ENCODE data around the gene TSHZ2.

DNA sequence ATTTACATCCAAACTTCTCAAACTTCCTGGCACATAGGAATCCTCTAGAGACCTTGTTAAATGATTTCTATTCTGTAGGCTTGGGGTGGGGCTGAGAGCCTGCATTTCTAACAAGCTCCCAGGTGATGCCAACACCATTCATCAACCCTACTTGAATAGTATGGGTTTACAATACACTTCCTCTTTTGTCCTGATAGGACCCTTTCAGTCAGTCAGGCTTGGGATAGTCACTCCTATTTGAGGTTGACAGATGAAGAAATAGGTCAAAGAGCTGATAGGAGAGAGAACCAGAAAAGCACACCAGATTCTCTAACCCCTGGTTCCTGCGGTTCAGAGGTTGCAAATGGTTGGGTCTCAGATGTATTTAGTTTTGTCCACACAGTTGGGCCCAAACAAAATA lies 273.4 kb downstream of the TSHZ2 start:
- TF ChIP-seq, protein P1, sequence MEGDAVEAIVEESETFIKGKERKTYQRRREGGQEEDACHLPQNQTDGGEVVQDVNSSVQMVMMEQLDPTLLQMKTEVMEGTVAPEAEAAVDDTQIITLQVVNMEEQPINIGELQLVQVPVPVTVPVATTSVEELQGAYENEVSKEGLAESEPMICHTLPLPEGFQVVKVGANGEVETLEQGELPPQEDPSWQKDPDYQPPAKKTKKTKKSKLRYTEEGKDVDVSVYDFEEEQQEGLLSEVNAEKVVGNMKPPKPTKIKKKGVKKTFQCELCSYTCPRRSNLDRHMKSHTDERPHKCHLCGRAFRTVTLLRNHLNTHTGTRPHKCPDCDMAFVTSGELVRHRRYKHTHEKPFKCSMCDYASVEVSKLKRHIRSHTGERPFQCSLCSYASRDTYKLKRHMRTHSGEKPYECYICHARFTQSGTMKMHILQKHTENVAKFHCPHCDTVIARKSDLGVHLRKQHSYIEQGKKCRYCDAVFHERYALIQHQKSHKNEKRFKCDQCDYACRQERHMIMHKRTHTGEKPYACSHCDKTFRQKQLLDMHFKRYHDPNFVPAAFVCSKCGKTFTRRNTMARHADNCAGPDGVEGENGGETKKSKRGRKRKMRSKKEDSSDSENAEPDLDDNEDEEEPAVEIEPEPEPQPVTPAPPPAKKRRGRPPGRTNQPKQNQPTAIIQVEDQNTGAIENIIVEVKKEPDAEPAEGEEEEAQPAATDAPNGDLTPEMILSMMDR (IDR thresholded peaks at IDR 0.05 in 2 of 3, conservative IDR thresholded peaks at IDR 0.05 in 1 of 3; ENCODE audit: insufficient read depth in 2 of 3, low read depth in 1 of 3, low read length in 3 of 3), result no peak
- no peak for TF ChIP-seq ZNF140 (CRISPR knock-in tag; IDR thresholded peaks at IDR 0.05)
- no peak for TF ChIP-seq MYC (IDR thresholded peaks at IDR 0.05; ENCODE audit: low read depth, low read length)
- TF ChIP-seq MYC (CRISPR knock-in tag; IDR thresholded peaks at IDR 0.05; ENCODE audit: borderline replicate concordance, low read depth), result no peak
- no peak for TF ChIP-seq POLR2A (conservative IDR thresholded peaks at IDR 0.05)
